ENCODE results near the gene SDF4. TPM values are rescaled to one million over a fixed set of nuclear protein-coding genes. Genes with fewer than 3 reads are reported as not detected.

The SDF4 gene
- total and polyA plus RNA-seq, 2 of the 4 experiments (the other 2 are of a cell fraction): 57.0 to 250 TPM

DNA sequence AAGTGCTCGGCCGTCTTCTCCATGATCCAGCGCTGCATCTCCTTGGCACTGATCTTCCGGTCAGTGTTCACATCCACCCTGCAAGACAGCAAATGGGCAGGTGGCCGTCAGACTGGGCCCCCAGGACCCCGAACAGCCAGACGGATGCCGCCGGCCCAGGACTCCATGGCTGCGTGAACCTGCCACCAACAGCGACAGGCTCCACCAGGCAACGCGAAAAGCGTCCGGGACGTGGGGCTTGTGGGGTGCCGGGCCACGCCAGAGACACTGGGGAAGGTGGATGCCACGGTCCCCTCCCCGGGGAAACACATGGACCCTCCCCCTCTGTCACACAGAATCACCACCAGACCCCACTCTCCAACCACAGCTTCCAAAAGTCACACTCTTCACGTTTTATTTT, 7.9 kb downstream of the SDF4 start:
- Histone ChIP-seq H3K4ac (ENCODE audit: low read depth, low read length) (no peak overlapping the region), H3K56ac (ENCODE audit: extremely low read depth, insufficient read depth, low read length) (no peak overlapping the region), H3K23ac (ENCODE audit: low read depth, low read length) (no peak overlapping the region), H3K4me1 (ENCODE audit: control insufficient read depth, insufficient read depth, low read length) (no peaks in the 10 kb centered on the region), H3K27ac (ENCODE audit: insufficient read depth, low read length) (no peak overlapping the region), H4K5ac (ENCODE audit: low read depth, low read length) (no peak overlapping the region), H2BK5ac (ENCODE audit: low read depth, low read length, poor library complexity, severe bottlenecking) (no peak overlapping the region), H3K14ac (replicated peaks; ENCODE audit: low read depth, low read length) (no peak overlapping the region), H4K8ac (ENCODE audit: low read depth in 2 of 2, low read length in 2 of 2) (no peak overlapping the region), H3K27me3 (ENCODE audit: control insufficient read depth, insufficient read depth, low read length) (no peaks in the 10 kb centered on the region), H3K9me3 (ENCODE audit: control insufficient read depth, insufficient read depth, low read length) (no peaks in the 10 kb centered on the region), H2AFZ (replicated peaks; ENCODE audit: low read length, poor library complexity) (no peak overlapping the region), H4K91ac (ENCODE audit: insufficient read depth, low read depth, low read length) (no peak overlapping the region), H4K20me1 (ENCODE audit: insufficient read depth, low read length) (peaks cover 52% of the 10 kb centered on the region), H2AK5ac (ENCODE audit: low read depth, low read length) (no peak overlapping the region), H3K4me2 (ENCODE audit: low read depth, low read length) (no peak overlapping the region), H3K9me1 (ENCODE audit: insufficient read depth, low read length) (peaks cover 9% of the 10 kb centered on the region), H2BK15ac (ENCODE audit: low read depth, low read length) (no peak overlapping the region), H3K4me3 (ENCODE audit: insufficient read depth, low read depth, low read length) (no peak overlapping the region), H2BK20ac (ENCODE audit: low read depth, low read length) (no peak overlapping the region), H3K9ac (ENCODE audit: low read depth, low read length) (no peak overlapping the region), H3K36me3 (ENCODE audit: control insufficient read depth, insufficient read depth, low read length) (peaks cover 80% of the 10 kb centered on the region), H2BK120ac (ENCODE audit: low read depth, low read length) (no peak overlapping the region), H3K18ac (ENCODE audit: low read depth, low read length) (no peak overlapping the region), H2AK9ac (replicated peaks; ENCODE audit: low read depth, low read length, poor library complexity) (peak overlapping the region; percentile 72), H3K79me1 (ENCODE audit: low read depth in 1 of 2, low read length in 2 of 2) (peaks cover 11 to 51% of the 10 kb centered on the region in 2 experiments; a peak in 3 of 4 replicates)
- ChIA-PET CTCF (no interaction called here), POLR2A (ENCODE audit: unreplicated experiment) (no interaction called here)
- intact Hi-C loops (cut with micrococcal nuclease): no loop called here
- 88% methylated on average over 5 of the region's 21 CpGs; no CpG with 5 or more reads in 1 of the 2 experiments for WGBS, 2 experiments (ENCODE audit: extremely low coverage in 2 of 2, insufficient read length in 1 of 2)
- dilution Hi-C loops (cut with HindIII; ENCODE audit: low sequenced_read_pairs, unreplicated experiment): no loop called here
- DNase-seq: no peak
- in situ Hi-C loops (cut with MboI; ENCODE audit: low sequenced_read_pairs): no loop called here
- ATAC-seq (ENCODE audit: low read depth): no peak
- TF ChIP-seq RCOR1 (IDR thresholded peaks at IDR 0.05; ENCODE audit: insufficient replicate concordance, low read length): no peak
- TF ChIP-seq, protein P1, sequence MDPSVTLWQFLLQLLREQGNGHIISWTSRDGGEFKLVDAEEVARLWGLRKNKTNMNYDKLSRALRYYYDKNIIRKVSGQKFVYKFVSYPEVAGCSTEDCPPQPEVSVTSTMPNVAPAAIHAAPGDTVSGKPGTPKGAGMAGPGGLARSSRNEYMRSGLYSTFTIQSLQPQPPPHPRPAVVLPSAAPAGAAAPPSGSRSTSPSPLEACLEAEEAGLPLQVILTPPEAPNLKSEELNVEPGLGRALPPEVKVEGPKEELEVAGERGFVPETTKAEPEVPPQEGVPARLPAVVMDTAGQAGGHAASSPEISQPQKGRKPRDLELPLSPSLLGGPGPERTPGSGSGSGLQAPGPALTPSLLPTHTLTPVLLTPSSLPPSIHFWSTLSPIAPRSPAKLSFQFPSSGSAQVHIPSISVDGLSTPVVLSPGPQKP (IDR thresholded peaks at IDR 0.05; ENCODE audit: borderline replicate concordance, low read depth, low read length): no peak
- TF ChIP-seq, protein P2, sequence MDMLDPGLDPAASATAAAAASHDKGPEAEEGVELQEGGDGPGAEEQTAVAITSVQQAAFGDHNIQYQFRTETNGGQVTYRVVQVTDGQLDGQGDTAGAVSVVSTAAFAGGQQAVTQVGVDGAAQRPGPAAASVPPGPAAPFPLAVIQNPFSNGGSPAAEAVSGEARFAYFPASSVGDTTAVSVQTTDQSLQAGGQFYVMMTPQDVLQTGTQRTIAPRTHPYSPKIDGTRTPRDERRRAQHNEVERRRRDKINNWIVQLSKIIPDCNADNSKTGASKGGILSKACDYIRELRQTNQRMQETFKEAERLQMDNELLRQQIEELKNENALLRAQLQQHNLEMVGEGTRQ (IDR thresholded peaks at IDR 0.05; ENCODE audit: low read depth, low read length): no peak
- no peak for TF ChIP-seq RFX5 (IDR thresholded peaks at IDR 0.05; ENCODE audit: low read depth, low read length)
- TF ChIP-seq MAFK (IDR thresholded peaks at IDR 0.05; ENCODE audit: low read depth, low read length): no peak
- no peak for TF ChIP-seq SMC3 (IDR thresholded peaks at IDR 0.05; ENCODE audit: low read depth, low read length)
- TF ChIP-seq BHLHE40 (IDR thresholded peaks at IDR 0.05; ENCODE audit: low read depth, low read length): no peak
- TF ChIP-seq MXI1 (IDR thresholded peaks at IDR 0.05; ENCODE audit: borderline replicate concordance, low read depth, low read length): no peak
- BruUV-seq (replicated peaks): no TSS peak

Measured in IMR-90 (cell line).